Duodenal mucosa (tissue), 2 donors: ENCODE measurements around the gene MAP1LC3A.
"Not testable (repeated sequence)": the region's sequence is repeated elsewhere in the genome, so short reads cannot be mapped to it uniquely, and the experiment has no call there.

ENCODE experiments used
- H3K27ac ChIP-seq: one replicate; pipeline ENCODE4 v1.7.0; 2013; ENCODE audit warnings: low read depth, low read length
- H3K27me3 ChIP-seq, 2 donors: one replicate each; pipeline ENCODE4 v1.7.0; 2013; ENCODE audit warnings: low read length in 2 of 2, control low read depth in 1 of 2; ENCODE audit not compliant: insufficient read depth in 2 of 2, control insufficient read depth in 1 of 2
- H3K36me3 ChIP-seq, 2 donors: one replicate each; pipeline ENCODE4 v1.7.0; 2013; ENCODE audit warnings: low read length in 2 of 2, control low read depth in 1 of 2; ENCODE audit not compliant: insufficient read depth in 2 of 2, control insufficient read depth in 1 of 2
- H3K4me1 ChIP-seq, 2 donors: one replicate each; pipeline ENCODE4 v1.7.0; 2013; ENCODE audit warnings: low read length in 2 of 2, control low read depth in 1 of 2; ENCODE audit not compliant: insufficient read depth in 2 of 2, control insufficient read depth in 1 of 2
- H3K4me3 ChIP-seq, 2 donors: one replicate each; pipeline ENCODE4 v1.7.0; 2013; ENCODE audit warnings: low read length in 2 of 2, low read depth in 1 of 2
- H3K9ac ChIP-seq, 2 donors: one replicate each; pipeline ENCODE4 v1.7.0; 2013; ENCODE audit warnings: low read length in 2 of 2, low read depth in 1 of 2
- H3K9me3 ChIP-seq, 2 donors: one replicate each; pipeline ENCODE4 v1.7.0; 2013; ENCODE audit warnings: low read length in 2 of 2, control low read depth in 1 of 2; ENCODE audit not compliant: control insufficient read depth in 1 of 2

MAP1LC3A gene

DNA sequence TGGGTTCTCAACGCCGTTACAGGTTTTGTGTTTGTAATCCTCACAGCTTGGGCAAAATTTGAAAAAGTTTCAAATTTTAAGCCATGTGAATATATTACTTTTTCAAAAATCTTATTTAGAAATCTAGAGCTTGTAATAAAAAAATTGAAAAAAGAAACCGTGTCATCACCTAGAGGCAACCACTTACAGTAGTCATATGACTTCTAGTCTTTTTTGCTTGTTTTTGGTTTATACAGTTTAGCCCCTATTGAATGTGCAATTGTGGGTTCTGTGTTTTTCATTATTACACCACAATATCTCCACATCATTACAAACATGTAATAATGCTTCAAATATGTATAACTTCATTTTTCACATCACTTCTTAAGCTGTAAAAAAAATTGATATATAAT lies 41.4 kb upstream of the MAP1LC3A start:
- Histone ChIP-seq H3K27ac (peak overlapping the region; percentile 96), H3K9ac (peak overlapping the region; percentile 91 to 96), H3K9me3 (no peaks in the 10 kb centered on the region), H3K4me1 (peaks cover 15 to 24% of the 10 kb centered on the region in 2 donors), H3K36me3 (peaks cover 0 to 3% of the 10 kb centered on the region in 2 donors), H3K4me3 (peak overlapping the region; percentile 91 to 93), H3K27me3 (no peaks in the 10 kb centered on the region)

- not testable (repeated sequence) for H3K9ac ChIP-seq, H3K9me3 ChIP-seq, H3K4me3 ChIP-seq, H3K27ac ChIP-seq, H3K27me3 ChIP-seq, H3K36me3 ChIP-seq
- H3K4me1 ChIP-seq, result peaks cover 27 to 30% of the 10 kb centered on the region in 2 donors
Measured at GRCh38 chr20:34518863-34519262, 39.7 kb upstream of the MAP1LC3A start.

DNA sequence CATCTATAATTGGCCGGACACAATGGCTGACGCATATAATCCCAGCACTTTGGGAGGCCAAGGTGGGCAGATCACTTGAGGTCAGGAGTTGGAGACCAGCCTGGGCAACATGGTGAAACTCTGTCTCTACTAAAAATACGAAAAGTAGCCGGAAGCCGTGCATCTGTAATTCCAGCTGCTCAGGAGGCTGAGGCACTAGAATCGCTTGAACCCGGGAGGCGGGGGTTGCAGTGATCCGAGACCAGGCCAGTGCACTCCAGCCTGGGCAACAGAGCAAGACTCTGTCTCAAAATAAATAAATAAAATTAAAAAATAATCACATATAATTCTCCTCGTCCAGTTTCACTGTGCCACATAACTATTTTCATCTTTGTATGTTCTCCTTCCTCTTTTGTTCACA lies 38.7 kb upstream of the MAP1LC3A start:
- H3K27ac ChIP-seq, H3K27me3 ChIP-seq, H3K36me3 ChIP-seq: not testable (repeated sequence)

GRCh38 chr20:34522969-34523871 lies 35.3 kb upstream of the MAP1LC3A start:
- Histone ChIP-seq H3K4me1 (peaks cover 30 to 35% of the 10 kb centered on the region in 2 donors), H3K9me3 (no peaks in the 10 kb centered on the region), H3K27ac (no peak overlapping the region), H3K27me3 (no peaks in the 10 kb centered on the region), H3K4me3 (peak overlapping the region; percentile 17 to 27), H3K36me3 (peaks cover 14 to 18% of the 10 kb centered on the region in 2 donors), H3K9ac (peak overlapping the region in 1 of 2 donors; percentile 0)

More for the DNA sequence above, 38.7 kb upstream of the MAP1LC3A start:
- not testable (repeated sequence) for H3K9me3 ChIP-seq, H3K9ac ChIP-seq, H3K4me3 ChIP-seq
- H3K4me1 ChIP-seq, result peaks cover 20 to 23% of the 10 kb centered on the region in 2 donors

GRCh38 chr20:34524426-34524825 lies 34.1 kb upstream of the MAP1LC3A start:
- Histone ChIP-seq H3K36me3 (peaks cover 17 to 28% of the 10 kb centered on the region in 2 donors), H3K4me1 (peaks cover 39 to 42% of the 10 kb centered on the region in 2 donors), H3K27ac (no peak overlapping the region), H3K27me3 (no peaks in the 10 kb centered on the region), H3K9ac (no peak overlapping the region), H3K4me3 (no peak overlapping the region), H3K9me3 (no peaks in the 10 kb centered on the region)

DNA sequence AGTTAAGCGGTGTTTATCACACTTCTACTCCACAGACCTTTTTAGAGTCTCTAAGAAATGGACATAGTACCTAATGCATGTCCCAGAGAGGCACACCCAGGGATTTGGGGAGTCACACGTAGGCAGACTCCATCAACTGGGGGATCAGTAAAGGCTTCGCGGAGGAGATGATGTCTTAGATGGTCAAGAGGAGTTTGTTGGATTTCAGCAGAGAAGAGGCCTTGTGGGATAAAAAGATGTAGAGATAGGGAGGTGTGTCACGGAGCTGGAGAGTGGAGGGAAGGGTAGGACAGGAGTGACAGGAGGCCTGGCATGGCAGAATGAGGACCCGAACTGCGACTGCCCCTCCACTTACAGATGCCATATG lies 33.2 kb upstream of the MAP1LC3A start:
- Histone ChIP-seq H3K9ac (peak overlapping the region in 1 of 2 donors; percentile 44), H3K9me3 (no peaks in the 10 kb centered on the region), H3K36me3 (peaks cover 25 to 33% of the 10 kb centered on the region in 2 donors), H3K4me3 (no peak overlapping the region), H3K4me1 (peaks cover 39 to 42% of the 10 kb centered on the region in 2 donors), H3K27me3 (no peaks in the 10 kb centered on the region), H3K27ac (peak overlapping the region; percentile 69)

DNA sequence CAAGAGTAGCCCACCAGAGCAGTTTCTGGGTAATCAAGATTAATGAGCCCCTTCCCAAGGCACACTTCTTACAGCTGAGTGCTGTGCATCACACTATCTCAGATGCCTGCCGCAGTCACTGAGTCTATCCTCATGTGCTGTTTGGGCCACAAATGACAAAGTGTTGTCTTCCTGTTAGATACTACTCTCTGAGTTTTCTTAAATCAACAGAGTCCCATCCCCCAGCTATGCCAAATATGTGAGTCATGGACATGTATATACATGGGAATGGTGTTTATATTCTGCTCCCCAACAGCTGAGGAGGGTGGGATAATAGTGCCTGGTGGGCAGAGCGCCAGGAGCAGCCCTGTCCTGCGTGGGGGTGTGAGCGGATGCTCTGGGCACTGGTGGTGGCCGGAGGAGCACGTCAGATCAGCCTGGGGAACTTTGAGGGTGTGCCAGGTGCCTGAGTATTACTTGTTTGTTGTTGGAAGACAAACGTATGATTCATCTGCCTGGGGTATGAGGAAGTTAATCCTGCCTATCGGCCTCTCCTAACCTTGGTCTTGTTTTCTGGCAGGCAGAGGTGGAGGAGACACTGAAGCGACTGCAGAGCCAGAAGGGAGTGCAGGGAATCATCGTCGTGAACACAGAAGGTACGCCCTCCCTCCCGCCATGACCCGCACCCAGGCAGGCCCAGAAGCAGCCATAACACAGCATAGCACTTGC lies 32.7 kb upstream of the MAP1LC3A start:
- Histone ChIP-seq H3K36me3 (peaks cover 27 to 38% of the 10 kb centered on the region in 2 donors), H3K27me3 (no peaks in the 10 kb centered on the region), H3K4me1 (peaks cover 41 to 45% of the 10 kb centered on the region in 2 donors), H3K9me3 (no peaks in the 10 kb centered on the region), H3K27ac (peak overlapping the region; percentile 69), H3K4me3 (no peak overlapping the region), H3K9ac (peak overlapping the region in 1 of 2 donors; percentile 44)

DNA sequence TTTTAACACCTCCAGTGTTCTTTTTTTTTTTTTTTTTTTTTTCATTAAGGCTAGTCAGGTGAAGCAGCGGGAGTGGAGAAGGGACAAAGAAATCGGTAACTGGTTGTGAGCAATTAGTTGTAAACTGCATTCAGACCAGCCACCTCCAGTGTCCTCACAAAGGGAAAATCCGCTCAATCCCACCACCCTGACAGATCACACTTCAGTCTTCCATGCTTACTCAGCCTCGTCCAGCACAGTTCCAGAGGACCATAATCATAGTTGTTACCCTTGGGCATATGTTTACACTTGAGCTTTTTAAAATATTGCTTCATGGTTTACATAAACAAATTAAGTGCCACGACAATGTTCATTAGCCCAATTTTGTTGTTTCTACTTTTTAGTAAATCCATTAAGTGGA lies 32.1 kb upstream of the MAP1LC3A start:
- H3K36me3 ChIP-seq, result peaks cover 28 to 43% of the 10 kb centered on the region in 2 donors
- peaks cover 44 to 51% of the 10 kb centered on the region in 2 donors for H3K4me1 ChIP-seq
- peak overlapping the region; percentile 1 to 8 for H3K9ac ChIP-seq
- no peaks in the 10 kb centered on the region for H3K9me3 ChIP-seq
- H3K27me3 ChIP-seq, result no peaks in the 10 kb centered on the region
- H3K27ac ChIP-seq, result peak overlapping the region; percentile 69
- H3K4me3 ChIP-seq, result no peak overlapping the region

DNA sequence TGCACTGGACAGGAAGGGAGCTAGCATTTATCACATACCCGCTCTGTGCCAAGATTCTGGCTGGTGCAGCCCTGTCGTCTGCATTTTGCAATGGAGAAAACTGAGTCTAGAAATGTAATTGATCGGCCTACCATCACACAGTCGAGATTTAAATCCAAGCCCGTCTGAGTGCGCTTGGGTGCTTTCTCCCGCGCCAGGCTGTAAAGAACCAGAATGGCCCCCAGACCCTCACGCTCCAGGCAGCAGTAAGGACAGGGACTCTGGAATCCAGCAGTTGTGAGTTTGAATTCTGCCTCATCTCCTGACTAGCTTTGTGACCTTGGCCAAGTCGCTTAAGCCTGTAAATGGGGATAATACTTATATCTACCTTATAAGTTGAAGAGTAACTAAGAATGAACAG lies 31.5 kb upstream of the MAP1LC3A start:
- Histone ChIP-seq H3K27ac (no peak overlapping the region), H3K9me3 (no peaks in the 10 kb centered on the region), H3K4me1 (peaks cover 44 to 50% of the 10 kb centered on the region in 2 donors), H3K9ac (no peak overlapping the region), H3K36me3 (peaks cover 30 to 49% of the 10 kb centered on the region in 2 donors), H3K4me3 (no peak overlapping the region), H3K27me3 (no peaks in the 10 kb centered on the region)

DNA sequence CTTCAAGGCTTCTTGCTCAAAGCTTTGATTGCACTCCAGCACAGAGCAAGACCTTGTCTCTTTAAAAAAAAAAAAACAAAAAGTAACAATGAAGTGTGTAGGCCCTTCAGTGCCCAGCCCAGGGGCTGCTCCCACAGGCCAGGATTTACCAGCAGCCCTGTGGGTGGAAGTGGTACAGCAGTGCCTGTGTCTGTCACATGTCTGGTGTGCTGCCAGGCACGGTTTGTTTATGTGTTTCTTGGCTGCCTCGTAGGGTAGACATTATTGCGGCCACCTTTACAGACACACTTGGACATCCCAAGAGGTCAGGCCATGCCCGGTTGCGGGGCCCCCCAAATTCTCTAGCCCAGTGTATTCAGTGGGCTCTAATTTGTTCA lies 29.6 kb upstream of the MAP1LC3A start:
- peaks cover 38 to 64% of the 10 kb centered on the region in 2 donors for H3K36me3 ChIP-seq

More for the DNA sequence above, 29.6 kb upstream of the MAP1LC3A start:
- Histone ChIP-seq H3K9me3 (no peaks in the 10 kb centered on the region), H3K27ac (no peak overlapping the region), H3K4me3 (no peak overlapping the region), H3K9ac (no peak overlapping the region), H3K4me1 (peaks cover 34% of the 10 kb centered on the region in 2 donors), H3K27me3 (no peaks in the 10 kb centered on the region)
